GDM1 (cell line): ENCODE results near the gene PAXIP1.
"Not testable (repeated sequence)": the region's sequence is repeated elsewhere in the genome, so short reads cannot be mapped to it uniquely, and the experiment has no call there.

ENCODE experiments used
- DNase-seq: peaks from one replicate; lab custom pipeline; 2025; lab: John Stamatoyannopoulos, UW

Gene PAXIP1

DNA sequence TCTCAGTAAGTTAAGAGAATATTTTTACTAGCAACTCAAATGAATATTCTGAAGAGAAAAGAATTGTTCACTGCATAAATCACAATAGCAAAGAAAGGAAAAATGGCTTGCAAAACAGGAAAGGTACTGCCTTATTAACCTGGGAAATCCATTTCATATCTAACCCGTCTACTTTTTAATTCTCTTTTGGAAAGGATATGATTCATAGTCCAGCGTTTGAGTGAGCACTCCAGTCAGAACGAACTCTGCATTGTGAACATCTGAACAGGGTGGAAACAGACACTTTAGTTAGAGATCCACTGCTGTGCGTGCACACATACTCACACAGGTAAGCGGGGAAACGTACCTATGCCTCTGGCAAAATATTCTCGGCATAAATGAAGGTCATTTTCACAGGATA, 56.8 kb downstream of the PAXIP1 start:
- DNase-seq: no peak

GRCh38 chr7:154943906-154944305, 59.0 kb downstream of the PAXIP1 start:
- no peak for DNase-seq

- DNase-seq: no peak
Observed at GRCh38 chr7:154942691-154943090, 60.2 kb downstream of the PAXIP1 start.

DNA sequence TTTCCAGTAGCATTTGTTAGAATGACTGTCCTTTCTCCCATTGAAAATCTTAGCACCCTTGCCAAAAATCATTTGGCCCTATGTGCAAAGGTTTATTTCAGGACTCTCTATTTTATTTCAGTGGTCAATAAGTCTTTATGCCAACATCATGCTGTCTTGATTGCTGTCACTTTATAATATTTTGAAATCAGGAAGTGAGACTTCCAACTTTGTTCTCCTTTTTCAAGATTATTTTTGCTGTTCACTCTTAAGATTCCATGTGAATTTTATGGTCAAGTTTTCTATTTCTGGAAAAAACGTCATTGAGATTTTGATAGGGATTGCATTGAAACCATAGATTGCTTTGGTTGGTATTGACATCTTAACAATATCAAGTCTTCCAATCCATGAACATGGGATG, 65.1 kb downstream of the PAXIP1 start:
- no peak for DNase-seq

- DNase-seq: not testable (repeated sequence)
Observed at GRCh38 chr7:154934353-154934952, 68.5 kb downstream of the PAXIP1 start.

DNA sequence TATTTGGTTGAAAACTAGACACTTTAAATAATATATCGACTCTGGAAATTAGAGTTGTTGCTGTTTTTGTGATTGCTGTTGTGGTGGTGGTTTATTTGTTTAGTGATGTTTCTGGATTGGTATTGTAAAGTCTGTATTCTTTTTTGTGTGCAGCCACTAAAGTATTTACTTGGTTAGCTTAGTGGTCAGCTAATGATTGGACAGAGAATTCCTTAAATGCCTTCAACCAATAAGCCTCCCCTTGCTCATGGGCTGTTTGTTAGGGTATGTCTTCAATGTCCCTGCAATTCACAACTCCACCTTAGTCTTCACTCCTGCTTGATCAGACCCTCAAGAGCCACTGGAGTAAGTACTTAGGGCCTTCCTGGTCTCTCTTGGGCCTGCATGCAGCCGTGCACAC, 71.0 kb downstream of the PAXIP1 start:
- DNase-seq: no peak

GRCh38 chr7:154929006-154929726, 73.8 kb downstream of the PAXIP1 start:
- no peak for DNase-seq

DNA sequence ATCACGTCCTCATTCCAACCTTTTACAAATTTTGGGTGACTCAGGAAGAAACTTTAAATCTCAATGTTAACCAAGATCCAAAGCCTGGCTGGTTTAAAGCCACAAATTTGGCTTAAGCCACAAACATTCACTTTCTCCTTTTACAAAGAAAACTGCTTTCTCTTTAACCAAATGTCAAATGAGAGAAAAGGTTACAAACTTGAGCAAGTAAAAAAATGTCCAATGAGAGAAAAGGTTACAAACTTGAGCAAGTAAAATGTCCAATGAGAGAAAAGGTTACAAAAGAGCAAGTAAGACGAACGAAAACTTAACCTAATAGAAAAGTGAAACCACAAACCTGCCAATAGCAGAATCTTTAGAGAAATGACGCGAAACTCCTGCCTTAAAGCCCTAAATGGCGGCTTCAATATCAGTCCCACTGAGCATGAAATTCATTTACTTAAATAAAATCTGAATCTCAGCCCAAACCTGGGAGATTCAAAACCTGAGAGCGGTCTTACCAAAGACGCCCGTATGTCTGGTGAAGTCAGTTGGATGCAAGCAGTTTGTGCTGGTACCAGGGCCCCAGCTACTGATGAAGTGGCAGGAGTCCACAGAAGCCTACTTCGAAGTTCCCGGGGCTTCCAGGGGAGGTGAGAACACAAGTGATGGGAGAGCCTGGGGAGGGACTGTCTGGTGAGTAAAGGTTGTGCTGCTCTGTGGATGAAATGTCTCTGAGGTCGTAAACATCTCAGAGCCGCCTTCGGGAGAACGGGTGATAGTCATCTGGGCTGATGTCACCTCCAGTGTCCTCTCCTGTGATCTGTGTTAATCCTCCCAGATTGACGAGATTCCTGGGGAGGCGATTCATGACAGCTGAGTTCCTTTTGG, 74.6 kb downstream of the PAXIP1 start:
- DNase-seq: peak; percentile 62

GRCh38 chr7:154927624-154928125, 75.2 kb downstream of the PAXIP1 start:
- DNase-seq: peak; percentile 58

DNA sequence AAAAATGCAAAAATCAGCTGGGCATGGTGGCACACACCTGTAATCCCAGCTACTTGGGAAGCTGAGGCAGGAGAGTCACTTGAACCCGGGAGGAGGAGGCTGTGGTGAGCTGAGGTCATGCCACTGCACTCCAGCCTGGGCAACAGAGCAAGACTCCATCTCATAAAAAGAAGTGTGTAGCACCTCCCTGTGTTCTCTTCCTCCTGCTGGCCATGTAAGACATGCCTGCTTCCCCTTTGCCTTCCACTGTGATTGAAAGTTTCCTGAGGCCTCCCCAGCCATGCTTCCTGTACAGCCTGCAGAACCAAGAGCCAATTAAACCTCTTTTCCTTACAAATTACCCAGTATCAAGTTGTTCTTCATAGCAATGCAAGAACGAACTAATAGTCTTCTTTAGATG, 80.5 kb downstream of the PAXIP1 start:
- not testable (repeated sequence) for DNase-seq

- no peak for DNase-seq
Observed at GRCh38 chr7:154919344-154920225, 83.3 kb downstream of the PAXIP1 start.

DNA sequence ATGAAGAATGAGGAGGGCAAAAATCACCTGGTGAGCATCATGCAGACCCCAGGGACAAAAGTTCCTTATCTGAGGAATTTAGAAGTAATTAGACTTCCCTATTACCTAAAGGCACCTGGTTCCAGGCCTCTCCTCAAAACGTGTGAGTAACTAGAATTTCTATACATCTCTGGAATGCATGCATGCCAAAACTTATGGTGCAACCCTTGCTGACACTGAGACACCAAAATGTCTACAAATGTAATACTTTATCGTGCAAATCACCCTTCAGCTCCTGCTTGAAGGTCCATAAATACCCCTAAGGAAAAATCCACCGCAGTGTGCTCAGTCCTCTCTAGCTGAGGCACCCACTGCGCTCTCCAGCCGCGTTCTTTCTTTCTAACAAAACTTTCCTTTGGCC, 84.2 kb downstream of the PAXIP1 start:
- DNase-seq: no peak

GRCh38 chr7:154918266-154918665, 84.7 kb downstream of the PAXIP1 start:
- DNase-seq: no peak

GRCh38 chr7:154917808-154918160, 85.1 kb downstream of the PAXIP1 start:
- DNase-seq: no peak

GRCh38 chr7:154916856-154917807, 85.8 kb downstream of the PAXIP1 start:
- no peak for DNase-seq

DNA sequence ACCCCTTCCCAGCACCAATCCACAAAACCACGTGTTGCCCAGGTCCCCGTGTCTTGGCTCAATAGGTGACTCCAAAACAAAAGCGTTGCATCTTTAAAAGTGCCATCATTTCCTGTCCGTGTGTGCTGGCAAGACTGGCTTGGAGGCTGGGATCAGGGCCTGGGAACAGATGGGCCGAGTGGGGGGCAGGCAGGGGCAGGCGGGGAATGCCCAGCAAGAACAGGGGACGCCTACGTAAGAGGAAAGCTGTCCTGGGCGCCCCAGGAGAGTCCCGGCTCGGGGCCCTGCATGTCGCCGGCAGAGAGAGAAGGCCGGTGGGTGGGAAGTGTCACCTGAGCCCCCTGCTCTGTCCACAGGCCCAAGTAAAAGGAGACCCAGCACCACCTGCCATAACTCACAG, 86.5 kb downstream of the PAXIP1 start:
- no peak for DNase-seq

- no peak for DNase-seq
Observed at GRCh38 chr7:154915600-154915999, 87.3 kb downstream of the PAXIP1 start.

DNA sequence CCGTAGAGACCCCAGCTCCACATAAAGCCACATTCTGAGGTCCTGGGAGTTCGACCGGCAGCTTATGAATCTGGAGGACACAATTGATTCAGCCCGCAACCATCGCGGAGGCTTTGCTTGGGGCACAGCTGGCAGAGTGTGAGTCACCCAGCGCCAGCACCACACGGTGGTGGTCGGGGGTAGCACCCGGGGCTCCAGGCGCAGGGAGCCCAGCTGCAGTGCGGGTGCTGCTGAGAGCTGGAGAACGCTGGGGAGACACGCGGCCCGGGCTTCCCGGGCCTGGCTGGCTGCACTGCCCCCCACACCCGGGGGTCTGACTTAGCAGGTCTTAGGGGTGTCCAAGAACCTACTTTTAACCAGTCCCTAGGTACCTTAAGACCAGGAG, 87.9 kb downstream of the PAXIP1 start:
- no peak for DNase-seq

DNA sequence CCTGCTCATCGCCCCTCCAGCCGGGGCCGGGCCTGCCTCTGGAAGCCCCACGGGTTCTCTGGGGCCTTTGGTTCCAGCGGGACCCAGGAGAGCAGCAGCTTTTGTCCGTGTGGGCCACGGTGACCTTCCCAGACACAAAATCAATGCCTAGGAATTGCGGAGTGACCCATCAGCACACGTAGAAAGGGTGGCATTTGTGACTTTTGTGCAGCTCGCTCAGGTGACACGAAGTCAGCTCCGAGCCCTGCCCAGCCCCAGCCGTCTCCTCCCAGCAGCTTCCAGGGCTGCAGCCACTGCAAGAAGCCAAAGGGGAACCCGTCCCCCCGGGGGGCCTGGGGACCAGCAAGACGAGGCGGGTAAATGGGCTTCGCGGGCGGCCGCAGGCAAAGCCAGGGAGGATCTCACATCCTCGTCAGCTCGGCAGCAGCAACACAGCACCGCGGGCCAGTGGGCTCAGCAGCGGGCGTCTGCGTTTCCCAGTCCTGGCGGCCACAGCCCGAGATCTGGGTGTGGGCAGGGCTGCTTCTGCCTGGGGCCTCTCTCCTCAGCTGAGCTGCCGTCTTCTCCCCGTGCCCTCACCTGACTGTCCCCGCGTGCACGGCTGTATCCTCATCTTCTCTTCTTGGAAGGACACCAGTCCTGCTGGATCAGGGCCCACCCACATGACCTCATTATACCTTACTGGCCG, 88.5 kb downstream of the PAXIP1 start:
- no peak for DNase-seq
